Ovary (tissue), 9 donors: Measurements from ENCODE around the gene UBAP1L. TPM values are rescaled to one million over a fixed set of nuclear protein-coding genes. Genes with fewer than 3 reads are reported as not detected.
A peak's percentile ranks its signal among the peaks of the same experiment; 100 is the strongest.

Source experiments
- DNase-seq, 5 donors: peaks; one replicate each; pipeline ENCODE4 v3.0.0-alpha.2; 2019 to 2020
- H3K27ac ChIP-seq, 2 donors: fragments of 200-600 bp; one replicate each; pipeline versions ENCODE4 v1.5.1 to v1.8.0; 2019 to 2022
- H3K27me3 ChIP-seq: fragments of 200-600 bp; one replicate; pipeline ENCODE4 v1.8.0; 2022
- H3K36me3 ChIP-seq: fragments of 200-600 bp; sonication (generic); one replicate; pipeline ENCODE4 v1.5.1; 2019
- H3K4me1 ChIP-seq: one replicate; pipeline ENCODE4 v1.8.1; 2013; ENCODE audit warnings: mild to moderate bottlenecking, moderate library complexity; ENCODE audit not compliant: insufficient read depth
- H3K4me3 ChIP-seq: fragments of 200-600 bp; sonication (generic); one replicate; pipeline ENCODE4 v1.5.1; 2017
- H3K9me3 ChIP-seq, 2 donors: fragments of 200-600 bp in 1 of 2; sonication (generic) in 1 of 2; one replicate each; pipeline versions ENCODE4 v1.5.1 to v1.8.1; 2013 to 2019; ENCODE audit warnings: mild to moderate bottlenecking in 1 of 2, moderate library complexity in 1 of 2
- CTCF ChIP-seq, 3 donors: fragments of 450-650 bp in 2 of 3; fragments of 200-600 bp in 1 of 3; IDR thresholded peaks; one replicate each; pipeline versions ENCODE4 v1.5.1 to v1.8.0; 2016 to 2022; ENCODE audit warnings: antibody characterized with exemption in 3 of 3, mild to moderate bottlenecking in 1 of 3
- EP300 ChIP-seq: sonication (generic); formaldehyde crosslinking; IDR thresholded peaks from one replicate; pipeline ENCODE4 v1.6.1; 2017; ENCODE audit warnings: antibody characterized with exemption
- POLR2A ChIP-seq: fragments of 450-650 bp; IDR thresholded peaks from one replicate; pipeline ENCODE4 v1.6.1; 2017; ENCODE audit warnings: antibody characterized with exemption, mild to moderate bottlenecking, moderate library complexity
- WGBS, 3 donors: extraction: QIAGEN DNeasy Blood & Tissue Kit in 1 of 3; methylation state at CpG; one replicate each; pipeline versions ENCODE4 v1.1.5 to v1.1.7; 2013 to 2017; 5-methylcytosine and 5-hydroxymethylcytosine counted together
- intact Hi-C, 4 donors: fragments of 100-400 bp; cut with DNase I; formaldehyde crosslinking; loops; one replicate each; pipeline versions ENCODE4 v1.11.0 to v1.15.1; 2022 to 2023
- polyA plus RNA-seq, 2 donors: library from polyadenylated mRNA; stranded (reverse); fragments of 200-250 nt in 1 of 2; fragments of 350-450 nt in 1 of 2; fragmentation: Illumina TruSeq in 1 of 2; extraction: RNeasy Lipid Tissue Mini Kit (QIAGEN cat#74804) in 1 of 2; gene quantifications; one replicate each; pipeline ENCODE4 v1.2.3, GENCODE V29; 2013 to 2014
- total RNA-seq, 7 donors: library from RNA; depleted of rRNA in 2 of 7; stranded (reverse); fragments of >200 nt in 2 of 7; fragmentation: NEBNext Ultra II Directional in 3 of 7; extraction: Animal tissue kit (Norgen Biotek cat#: 25700) in 3 of 7; gene quantifications; one replicate each; pipeline versions ENCODE4 v1.1.0 to v1.2.4, GENCODE V29; 2016 to 2023
- donor health status: DM: no; HTN: no; CAD: no; lungs with moderate emphysema.
- donor health status: DM: no; HTN: no; CAD: no.
- donor health status: Bipolar disorder and iron deficiency.
- donor health status: DM: yes; HTN: yes; CAD: no.
- donor health status: DM: no; HTN: no; CAD: no.
- donor health status: DM: yes; HTN: yes; CAD: no.

The UBAP1L gene
- total and polyA plus RNA-seq, 9 donors, result 2.5 to 9.9 (median 6.5) TPM

GRCh38 chr15:65133548-65134200 lies 18.7 kb upstream of the UBAP1L start, which contains the start of gene PDCD7:
TSS of gene PDCD7 (minus strand) at chr15:65133808. CDS start at chr15:65133781, 27 bp downstream.
- intact Hi-C loops, result no loop called here
- Histone ChIP-seq H3K9me3 (no peaks in the 10 kb centered on the region), H3K4me3 (peak within 1 kb of the TSS; percentile 90), H3K27me3 (no peaks in the 10 kb centered on the region), H3K27ac (peak within 1 kb of the TSS; percentile 58), H3K4me1 (peaks cover 7% of the 10 kb centered on the region), H3K36me3 (no peaks in the 10 kb centered on the region)
- TF ChIP-seq EP300 (no peak), POLR2A (peak; percentile 54), CTCF (IDR thresholded peaks at IDR 0.05) (no peak)
- peak; percentile 81 to 88 (median 82) for DNase-seq
- WGBS, 3 donors, result 0 to 1% (median 0%) methylated on average over 41 to 45 of the region's 45 CpGs

GRCh38 chr15:65132878-65133547 lies 18.0 kb upstream of the UBAP1L start:
- peak in 2 of 5 donors; percentile 46 to 52 for DNase-seq
- intact Hi-C loops, result no loop called here
- Histone ChIP-seq H3K27ac (peak overlapping the region; percentile 58), H3K4me1 (peaks cover 7% of the 10 kb centered on the region), H3K27me3 (no peaks in the 10 kb centered on the region), H3K4me3 (peak overlapping the region; percentile 90), H3K36me3 (no peaks in the 10 kb centered on the region), H3K9me3 (no peaks in the 10 kb centered on the region)
- no peak for TF ChIP-seq POLR2A
- no peak for TF ChIP-seq CTCF (IDR thresholded peaks at IDR 0.05)
- TF ChIP-seq EP300, result no peak
- WGBS, 3 donors, result 0% methylated on average over 52 to 93 of the region's 93 CpGs

- WGBS, 3 donors, result 79 to 88% (median 80%) methylated on average over 5 of the region's 5 CpGs
- no peaks in the 10 kb centered on the region for H3K9me3 ChIP-seq
- no peak for DNase-seq
- H3K27me3 ChIP-seq, result no peaks in the 10 kb centered on the region
- no peak overlapping the region for H3K27ac ChIP-seq
- peaks cover 7% of the 10 kb centered on the region for H3K4me1 ChIP-seq
- TF ChIP-seq CTCF (IDR thresholded peaks at IDR 0.05), result no peak
- TF ChIP-seq EP300, result no peak
- no peak for TF ChIP-seq POLR2A
- intact Hi-C loops, result no loop called here
- H3K36me3 ChIP-seq, result no peaks in the 10 kb centered on the region
- H3K4me3 ChIP-seq, result no peak overlapping the region
Observed at GRCh38 chr15:65130941-65131340, 15.9 kb upstream of the UBAP1L start.

DNA sequence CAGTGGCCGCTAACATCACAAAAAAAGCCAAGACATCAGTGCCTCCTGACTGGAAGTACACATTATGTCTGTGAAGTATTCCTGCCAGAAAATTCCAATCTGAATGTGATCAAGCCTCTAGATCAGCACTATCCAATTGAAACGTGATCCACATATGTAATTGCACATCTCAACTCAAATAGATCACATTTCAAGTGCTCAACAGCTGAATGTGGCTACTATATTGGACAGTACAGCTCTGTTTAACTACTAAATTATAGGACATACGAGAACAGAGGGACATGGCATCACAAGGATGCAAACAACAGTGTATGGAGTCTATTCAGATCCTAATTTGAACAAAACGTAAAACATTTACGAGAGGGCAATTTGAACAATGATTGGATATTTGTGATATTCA lies 542 bp upstream of the UBAP1L start:
- no peak overlapping the region for H3K27ac ChIP-seq
- no peaks in the 10 kb centered on the region for H3K27me3 ChIP-seq
- H3K4me1 ChIP-seq, result peaks cover 2% of the 10 kb centered on the region
- no peak for TF ChIP-seq POLR2A
- TF ChIP-seq EP300, result no peak
- TF ChIP-seq CTCF (IDR thresholded peaks at IDR 0.05), result no peak
- DNase-seq, result no peak
- WGBS, 3 donors, result 73 to 80% (median 77%) methylated on average over 5 of the region's 5 CpGs
- intact Hi-C loops, result no loop called here
- no peaks in the 10 kb centered on the region for H3K36me3 ChIP-seq
- no peaks in the 10 kb centered on the region for H3K9me3 ChIP-seq
- no peak overlapping the region for H3K4me3 ChIP-seq
